ENCODE measurements around the gene NBR1.

The NBR1 gene

DNA sequence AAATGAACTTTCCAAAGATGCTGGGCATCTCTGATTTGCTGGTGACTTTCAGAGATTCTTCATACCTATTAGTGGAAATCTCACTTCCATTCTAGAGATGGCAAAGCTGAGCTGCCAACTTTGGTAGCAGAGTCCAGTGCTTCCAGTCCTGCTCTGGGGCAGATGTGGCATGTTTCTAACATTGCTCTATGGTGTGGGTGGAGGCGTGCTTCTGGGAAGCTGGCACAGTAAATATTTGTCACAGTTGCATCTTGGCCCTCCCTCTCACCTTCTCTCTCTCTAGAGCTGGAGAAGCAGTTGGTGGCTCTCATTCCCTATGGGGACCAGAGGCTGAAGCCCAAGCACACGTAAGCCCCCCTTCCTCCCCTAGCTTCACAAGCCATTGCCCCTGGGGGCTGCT lies 42.5 kb downstream of the NBR1 start:
- Histone ChIP-seq H3K4me2 (ENCODE audit: low read length, poor library complexity, severe bottlenecking) (no peak overlapping the region), H4K8ac (ENCODE audit: low read length) (no peak overlapping the region), H3K18ac (ENCODE audit: low read depth in 1 of 2, low read length in 2 of 2) (no peak overlapping the region), H4K91ac (ENCODE audit: low read length) (no peak overlapping the region), H3K9ac (ENCODE audit: low read length) (no peak overlapping the region), H3K79me1 (replicated peaks; ENCODE audit: low read length, poor library complexity, severe bottlenecking) (peaks cover 27% of the 10 kb centered on the region), H3K9me3 (ENCODE audit: control insufficient read depth, low read length) (no peaks in the 10 kb centered on the region), H2BK120ac (ENCODE audit: low read depth, low read length) (no peak overlapping the region), H3K4ac (ENCODE audit: low read depth in 1 of 2, low read length in 2 of 2) (no peak overlapping the region), H2BK12ac (ENCODE audit: low read length in 2 of 2) (no peak overlapping the region), H3K23ac (ENCODE audit: low read length in 2 of 2) (no peak overlapping the region), H3K4me3 (ENCODE audit: insufficient read depth in 1 of 2, low read depth in 1 of 2, low read length in 2 of 2) (no peak overlapping the region), H2BK5ac (ENCODE audit: low read depth, low read length, poor library complexity, severe bottlenecking) (no peak overlapping the region), H3K4me1 (ENCODE audit: control insufficient read depth, insufficient read depth, low read depth, low read length) (peaks cover 10% of the 10 kb centered on the region), H2AK5ac (ENCODE audit: low read length, severe bottlenecking) (no peak overlapping the region), H3K36me3 (ENCODE audit: control insufficient read depth in 1 of 2, insufficient read depth in 2 of 2, low read depth in 1 of 2, low read length in 2 of 2) (peaks cover 37 to 58% of the 10 kb centered on the region in 2 experiments), H2AFZ (ENCODE audit: low read depth, low read length) (no peak overlapping the region), H3K14ac (ENCODE audit: low read length in 2 of 2) (no peak overlapping the region), H3K27ac (ENCODE audit: low read length, poor library complexity, severe bottlenecking) (no peak overlapping the region), H3K27me3 (ENCODE audit: control insufficient read depth in 1 of 2, insufficient read depth in 1 of 2, low read length in 2 of 2) (no peaks in the 10 kb centered on the region), H2BK15ac (ENCODE audit: low read depth, poor library complexity, severe bottlenecking) (no peak overlapping the region)
- DNase-seq = no peak
- WGBS = 94% methylated on average over 2 of the region's 2 CpGs

GRCh38 chr17:43215341-43215740 lies 44.3 kb downstream of the NBR1 start:
- no peak for DNase-seq
- Histone ChIP-seq H3K27me3 (ENCODE audit: control insufficient read depth in 1 of 2, insufficient read depth in 1 of 2, low read length in 2 of 2) (no peaks in the 10 kb centered on the region), H3K36me3 (ENCODE audit: control insufficient read depth in 1 of 2, insufficient read depth in 2 of 2, low read depth in 1 of 2, low read length in 2 of 2) (peaks cover 36 to 50% of the 10 kb centered on the region in 2 experiments), H3K79me1 (replicated peaks; ENCODE audit: low read length, poor library complexity, severe bottlenecking) (peaks cover 27% of the 10 kb centered on the region), H4K91ac (ENCODE audit: low read length) (no peak overlapping the region), H2BK15ac (ENCODE audit: low read depth, poor library complexity, severe bottlenecking) (no peak overlapping the region), H2AK5ac (ENCODE audit: low read length, severe bottlenecking) (no peak overlapping the region), H2BK12ac (ENCODE audit: low read length in 2 of 2) (no peak overlapping the region), H4K8ac (ENCODE audit: low read length) (no peak overlapping the region), H3K4me3 (ENCODE audit: insufficient read depth in 1 of 2, low read depth in 1 of 2, low read length in 2 of 2) (no peak overlapping the region), H2BK120ac (ENCODE audit: low read depth, low read length) (no peak overlapping the region), H3K4me1 (ENCODE audit: control insufficient read depth, insufficient read depth, low read depth, low read length) (peaks cover 10% of the 10 kb centered on the region), H3K9ac (ENCODE audit: low read length) (no peak overlapping the region), H3K27ac (ENCODE audit: low read length, poor library complexity, severe bottlenecking) (no peak overlapping the region), H2AFZ (ENCODE audit: low read depth, low read length) (no peak overlapping the region), H3K4ac (ENCODE audit: low read depth in 1 of 2, low read length in 2 of 2) (no peak overlapping the region), H3K14ac (ENCODE audit: low read length in 2 of 2) (no peak overlapping the region), H3K18ac (ENCODE audit: low read depth in 1 of 2, low read length in 2 of 2) (no peak overlapping the region), H3K9me3 (ENCODE audit: control insufficient read depth, low read length) (no peaks in the 10 kb centered on the region), H2BK5ac (ENCODE audit: low read depth, low read length, poor library complexity, severe bottlenecking) (no peak overlapping the region), H3K4me2 (ENCODE audit: low read length, poor library complexity, severe bottlenecking) (no peak overlapping the region), H3K23ac (ENCODE audit: low read length in 2 of 2) (no peak overlapping the region)
- WGBS = 100% methylated on average over 2 of the region's 3 CpGs

DNA sequence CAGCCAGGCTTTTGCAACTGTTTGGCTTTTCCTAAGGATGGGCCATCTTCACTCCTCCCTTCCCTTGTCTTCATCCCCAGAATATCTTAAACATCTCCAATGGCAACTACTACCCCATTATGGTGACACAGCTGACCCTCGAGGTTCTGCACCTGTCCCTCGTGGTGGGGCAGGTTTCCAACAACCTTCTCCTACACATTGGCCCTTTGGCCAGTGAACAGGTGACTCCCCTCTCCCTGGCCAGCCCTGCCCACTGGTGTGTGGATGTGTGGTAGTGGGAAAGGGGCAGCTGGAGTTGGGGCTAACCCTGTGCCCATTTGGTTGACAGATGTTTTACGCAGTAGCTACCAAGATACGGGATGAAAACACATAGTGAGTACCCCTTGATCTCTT lies 45.4 kb downstream of the NBR1 start:
- H3K23ac ChIP-seq (ENCODE audit: low read length in 2 of 2) = no peak overlapping the region
- peaks cover 42 to 51% of the 10 kb centered on the region in 2 experiments for H3K36me3 ChIP-seq (ENCODE audit: control insufficient read depth in 1 of 2, insufficient read depth in 2 of 2, low read depth in 1 of 2, low read length in 2 of 2)
- no peak overlapping the region for H2AK5ac ChIP-seq (ENCODE audit: low read length, severe bottlenecking)
- H3K4me3 ChIP-seq (ENCODE audit: insufficient read depth in 1 of 2, low read depth in 1 of 2, low read length in 2 of 2) = no peak overlapping the region
- no peak overlapping the region for H4K8ac ChIP-seq (ENCODE audit: low read length)
- no peak overlapping the region for H3K14ac ChIP-seq (ENCODE audit: low read length in 2 of 2)
- no peak overlapping the region for H3K9ac ChIP-seq (ENCODE audit: low read length)
- H3K9me3 ChIP-seq (ENCODE audit: control insufficient read depth, low read length) = no peaks in the 10 kb centered on the region
- no peak overlapping the region for H3K27ac ChIP-seq (ENCODE audit: low read length, poor library complexity, severe bottlenecking)
- H3K4ac ChIP-seq (ENCODE audit: low read depth in 1 of 2, low read length in 2 of 2) = no peak overlapping the region
- H4K91ac ChIP-seq (ENCODE audit: low read length) = no peak overlapping the region
- peaks cover 10% of the 10 kb centered on the region for H3K4me1 ChIP-seq (ENCODE audit: control insufficient read depth, insufficient read depth, low read depth, low read length)
- no peak overlapping the region for H2BK120ac ChIP-seq (ENCODE audit: low read depth, low read length)
- 99% methylated on average over 4 of the region's 4 CpGs for WGBS
- no peak overlapping the region for H2BK15ac ChIP-seq (ENCODE audit: low read depth, poor library complexity, severe bottlenecking)
- H3K27me3 ChIP-seq (ENCODE audit: control insufficient read depth in 1 of 2, insufficient read depth in 1 of 2, low read length in 2 of 2) = no peaks in the 10 kb centered on the region
- no peak overlapping the region for H3K4me2 ChIP-seq (ENCODE audit: low read length, poor library complexity, severe bottlenecking)
- H3K18ac ChIP-seq (ENCODE audit: low read depth in 1 of 2, low read length in 2 of 2) = no peak overlapping the region
- H2BK12ac ChIP-seq (ENCODE audit: low read length in 2 of 2) = no peak overlapping the region
- H2BK5ac ChIP-seq (ENCODE audit: low read depth, low read length, poor library complexity, severe bottlenecking) = no peak overlapping the region
- DNase-seq = no peak
- H3K79me1 ChIP-seq (replicated peaks; ENCODE audit: low read length, poor library complexity, severe bottlenecking) = peaks cover 27% of the 10 kb centered on the region
- H2AFZ ChIP-seq (ENCODE audit: low read depth, low read length) = no peak overlapping the region

DNA sequence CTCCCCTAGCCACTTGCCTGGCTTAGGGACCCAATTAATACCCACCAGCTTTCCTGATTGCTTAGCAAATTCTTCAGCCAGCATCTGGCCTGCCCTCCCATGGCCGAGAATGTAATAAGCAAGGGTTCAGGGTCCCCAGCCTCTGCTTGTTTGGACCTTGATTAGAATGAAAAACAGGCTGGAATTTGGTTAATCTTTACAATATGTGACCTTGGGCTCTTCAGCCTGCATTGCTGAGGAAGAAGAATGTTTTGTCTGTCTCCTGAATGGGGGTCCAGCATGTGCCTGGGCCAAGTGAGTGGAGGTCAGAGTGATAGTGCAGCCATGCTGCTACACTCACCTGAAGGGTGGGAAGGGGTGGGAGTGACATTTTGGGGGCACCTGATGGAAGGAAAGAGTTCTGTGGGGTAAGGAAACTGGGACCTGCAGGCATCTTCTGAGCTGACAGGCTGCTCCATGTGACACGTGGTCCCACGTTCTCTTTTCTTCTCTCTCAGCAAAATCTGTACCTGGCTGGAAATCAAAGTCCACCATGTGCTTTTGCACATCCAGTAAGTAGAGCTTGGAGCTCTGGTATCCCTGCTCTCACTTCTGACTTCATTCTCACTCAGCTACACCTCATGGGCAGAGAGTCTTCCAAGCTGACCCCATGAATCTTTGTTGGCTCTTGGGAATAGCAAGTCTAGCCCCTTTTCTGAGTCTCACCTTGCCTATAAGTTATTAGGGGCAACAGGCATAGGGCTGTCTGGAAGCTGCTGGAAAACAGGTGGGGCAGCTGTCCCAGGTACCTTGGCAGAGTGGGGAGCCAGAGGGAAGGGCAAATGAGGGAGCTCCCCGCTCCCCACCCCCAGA lies 46.0 kb downstream of the NBR1 start:
- no peaks in the 10 kb centered on the region for H3K27me3 ChIP-seq (ENCODE audit: control insufficient read depth in 1 of 2, insufficient read depth in 1 of 2, low read length in 2 of 2)

More for the DNA sequence above, 46.0 kb downstream of the NBR1 start:
- no peak for DNase-seq
- Histone ChIP-seq H2AFZ (ENCODE audit: low read depth, low read length) (no peak overlapping the region), H3K14ac (ENCODE audit: low read length in 2 of 2) (no peak overlapping the region), H3K9me3 (ENCODE audit: control insufficient read depth, low read length) (no peaks in the 10 kb centered on the region), H3K4me2 (ENCODE audit: low read length, poor library complexity, severe bottlenecking) (no peak overlapping the region), H2BK15ac (ENCODE audit: low read depth, poor library complexity, severe bottlenecking) (no peak overlapping the region), H2BK12ac (ENCODE audit: low read length in 2 of 2) (no peak overlapping the region), H3K27ac (ENCODE audit: low read length, poor library complexity, severe bottlenecking) (no peak overlapping the region), H3K4me1 (ENCODE audit: control insufficient read depth, insufficient read depth, low read depth, low read length) (peaks cover 10% of the 10 kb centered on the region), H2BK120ac (ENCODE audit: low read depth, low read length) (no peak overlapping the region), H3K4me3 (ENCODE audit: insufficient read depth in 1 of 2, low read depth in 1 of 2, low read length in 2 of 2) (no peak overlapping the region), H3K36me3 (ENCODE audit: control insufficient read depth in 1 of 2, insufficient read depth in 2 of 2, low read depth in 1 of 2, low read length in 2 of 2) (peaks cover 42 to 53% of the 10 kb centered on the region in 2 experiments), H4K8ac (ENCODE audit: low read length) (no peak overlapping the region), H3K4ac (ENCODE audit: low read depth in 1 of 2, low read length in 2 of 2) (no peak overlapping the region), H3K23ac (ENCODE audit: low read length in 2 of 2) (no peak overlapping the region), H3K9ac (ENCODE audit: low read length) (no peak overlapping the region), H3K18ac (ENCODE audit: low read depth in 1 of 2, low read length in 2 of 2) (no peak overlapping the region), H4K91ac (ENCODE audit: low read length) (no peak overlapping the region), H2AK5ac (ENCODE audit: low read length, severe bottlenecking) (no peak overlapping the region), H3K79me1 (replicated peaks; ENCODE audit: low read length, poor library complexity, severe bottlenecking) (peaks cover 27% of the 10 kb centered on the region), H2BK5ac (ENCODE audit: low read depth, low read length, poor library complexity, severe bottlenecking) (no peak overlapping the region)
- WGBS = 95% methylated on average over 4 of the region's 4 CpGs
